Measurements from ENCODE around the gene SMNDC1.
A peak's percentile ranks its signal among the peaks of the same experiment; 100 is the strongest.

The SMNDC1 gene

DNA sequence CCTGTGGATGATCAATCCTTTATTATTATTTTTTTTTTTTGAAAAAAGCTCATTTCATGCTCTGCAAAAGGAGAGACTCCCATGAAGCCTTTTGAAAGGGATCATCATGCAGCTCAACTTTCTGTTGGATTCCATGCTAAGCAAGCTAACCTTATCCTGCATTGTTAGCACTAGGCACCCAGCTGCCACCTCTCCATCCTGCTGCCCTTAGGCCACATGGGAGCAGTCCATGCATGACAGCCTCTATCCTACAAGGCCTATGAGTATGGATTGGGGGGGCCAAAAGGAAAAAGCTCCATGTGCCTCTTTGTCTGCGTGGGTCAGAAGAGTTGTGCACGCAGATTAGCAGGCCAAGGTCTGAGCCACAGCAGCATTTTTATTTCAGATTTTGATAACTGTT, 19.2 kb downstream of the SMNDC1 start:
- peaks cover 13% of the 10 kb centered on the region for H3K4me1 ChIP-seq (ENCODE audit: low read depth, poor library complexity, severe bottlenecking)

DNA sequence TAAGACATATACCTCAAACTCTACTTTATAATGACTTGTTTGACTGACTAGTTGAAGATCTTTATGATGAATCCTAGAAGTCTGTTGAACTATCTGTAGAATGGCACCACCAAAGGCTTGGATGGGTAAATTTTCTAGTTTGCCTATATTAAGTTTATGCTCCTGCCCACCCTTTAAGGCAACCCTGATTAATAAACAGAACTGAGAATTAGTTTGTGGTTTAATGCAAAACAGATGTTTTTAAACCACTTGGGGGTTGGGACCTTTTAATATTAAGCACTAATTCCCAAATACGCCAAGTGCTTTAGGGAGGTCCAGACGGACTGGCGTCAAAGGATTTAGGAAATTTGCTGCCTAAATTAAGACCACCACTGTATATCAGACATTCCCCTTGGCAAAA, 20.5 kb downstream of the SMNDC1 start:
- Histone ChIP-seq H4K20me1 (ENCODE audit: insufficient read depth) (no peaks in the 10 kb centered on the region), H3K4me1 (ENCODE audit: low read depth, poor library complexity, severe bottlenecking) (peaks cover 9% of the 10 kb centered on the region), H3K9ac (no peak overlapping the region), H2AFZ (ENCODE audit: low read depth) (no peak overlapping the region), H3K4me2 (no peak overlapping the region), H3K27ac (no peak overlapping the region), H3K4me3 (IDR thresholded peaks at IDR 0.05; ENCODE audit: insufficient read depth, low read depth, low read length) (no peak overlapping the region), H3K36me3 (ENCODE audit: insufficient read depth) (peaks cover 11% of the 10 kb centered on the region; the same call in 1 of the 2 replicates), H3K79me2 (ENCODE audit: insufficient read depth, low read depth) (no peaks in the 10 kb centered on the region), H3K27me3 (ENCODE audit: insufficient read depth, low read depth) (no peaks in the 10 kb centered on the region)
- TF ChIP-seq CTCF (conservative IDR thresholded peaks at IDR 0.05; ENCODE audit: low read depth, low read length) = no peak

More for the DNA sequence above, 19.2 kb downstream of the SMNDC1 start:
- no peak overlapping the region for H3K4me3 ChIP-seq (IDR thresholded peaks at IDR 0.05; ENCODE audit: insufficient read depth, low read depth, low read length)
- no peak overlapping the region for H3K9ac ChIP-seq
- peaks cover 11% of the 10 kb centered on the region; the same call in 1 of the 2 replicates for H3K36me3 ChIP-seq (ENCODE audit: insufficient read depth)
- TF ChIP-seq CTCF (conservative IDR thresholded peaks at IDR 0.05; ENCODE audit: low read depth, low read length) = no peak
- no peak overlapping the region for H2AFZ ChIP-seq (ENCODE audit: low read depth)
- H3K27ac ChIP-seq = no peak overlapping the region
- H3K4me2 ChIP-seq = no peak overlapping the region
- no peaks in the 10 kb centered on the region for H4K20me1 ChIP-seq (ENCODE audit: insufficient read depth)
- H3K79me2 ChIP-seq (ENCODE audit: insufficient read depth, low read depth) = no peaks in the 10 kb centered on the region
- no peaks in the 10 kb centered on the region for H3K27me3 ChIP-seq (ENCODE audit: insufficient read depth, low read depth)

GRCh38 chr10:110279407-110279986, 25.2 kb downstream of the SMNDC1 start:
- peaks cover 8% of the 10 kb centered on the region; the same call in 1 of the 2 replicates for H3K79me2 ChIP-seq (ENCODE audit: insufficient read depth, low read depth)
- H2AFZ ChIP-seq (ENCODE audit: low read depth) = no peak overlapping the region
- no peak overlapping the region for H3K4me3 ChIP-seq (IDR thresholded peaks at IDR 0.05; ENCODE audit: insufficient read depth, low read depth, low read length)
- H3K4me1 ChIP-seq (ENCODE audit: low read depth, poor library complexity, severe bottlenecking) = peaks cover 44% of the 10 kb centered on the region
- no peaks in the 10 kb centered on the region for H4K20me1 ChIP-seq (ENCODE audit: insufficient read depth)
- peak; percentile 68 for TF ChIP-seq CTCF (conservative IDR thresholded peaks at IDR 0.05; ENCODE audit: low read depth, low read length)
- H3K9ac ChIP-seq = no peak overlapping the region
- 0 out of 2 replicates have a peak, but pooled peaks cover 7% of the 10 kb centered on the region for H3K36me3 ChIP-seq (ENCODE audit: insufficient read depth)
- no peak overlapping the region for H3K4me2 ChIP-seq
- no peaks in the 10 kb centered on the region for H3K27me3 ChIP-seq (ENCODE audit: insufficient read depth, low read depth)
- H3K27ac ChIP-seq = no peak overlapping the region

GRCh38 chr10:110278562-110279406, 25.9 kb downstream of the SMNDC1 start:
- Histone ChIP-seq H3K4me3 (IDR thresholded peaks at IDR 0.05; ENCODE audit: insufficient read depth, low read depth, low read length) (no peak overlapping the region), H2AFZ (ENCODE audit: low read depth) (no peak overlapping the region), H3K36me3 (ENCODE audit: insufficient read depth) (0 out of 2 replicates have a peak, but pooled peaks cover 7% of the 10 kb centered on the region), H4K20me1 (ENCODE audit: insufficient read depth) (no peaks in the 10 kb centered on the region), H3K27me3 (ENCODE audit: insufficient read depth, low read depth) (no peaks in the 10 kb centered on the region), H3K79me2 (ENCODE audit: insufficient read depth, low read depth) (peaks cover 8% of the 10 kb centered on the region; the same call in 1 of the 2 replicates), H3K4me2 (peak overlapping the region; percentile 4; the same call in 1 of the 2 replicates), H3K9ac (no peak overlapping the region), H3K27ac (no peak overlapping the region), H3K4me1 (ENCODE audit: low read depth, poor library complexity, severe bottlenecking) (peaks cover 46% of the 10 kb centered on the region)
- no peak for TF ChIP-seq CTCF (conservative IDR thresholded peaks at IDR 0.05; ENCODE audit: low read depth, low read length)
